Measurements from ENCODE around the gene SCFD2. TPM values are rescaled to one million over a fixed set of nuclear protein-coding genes. Genes with fewer than 3 reads are reported as not detected.
A peak's percentile ranks its signal among the peaks of the same experiment; 100 is the strongest.
"Not testable (repeated sequence)": the region's sequence is repeated elsewhere in the genome, so short reads cannot be mapped to it uniquely, and the experiment has no call there.

SCFD2 gene
- 10 to 100 TPM; 25.1 to 27.2 TPM for total RNA-seq

GRCh38 chr4:53365486-53366300 lies at the start of gene SCFD2:
Gene SCFD2 (minus strand): TSS chr4:53366061.
- Mint-ChIP-seq H3K4me3 (peak within 1 kb of the TSS; percentile 94), H3K36me3 (ENCODE audit: low read depth) (peaks cover 15% of the 10 kb centered on the region), H3K27ac (peak within 1 kb of the TSS; percentile 93), H3K27me3 (ENCODE audit: low read depth) (peaks cover 8% of the 10 kb centered on the region), H3K9me3 (ENCODE audit: insufficient read depth) (no peaks in the 10 kb centered on the region), H3K4me1 (ENCODE audit: low read depth) (peaks cover 35% of the 10 kb centered on the region)
- ChIA-PET CTCF (interaction anchor here (1.1 to 1.2 kb wide), 2 partner anchors 11 to 35 kb away, joined by 3 to 4 read pairs; no protein-coding TSS in a partner anchor), POLR2A (interaction anchor here (1.0 to 3.3 kb wide), 2 partner anchors 9 to 12 kb away, joined by 4 to 21 read pairs; partner anchors contain the start of gene FIP1L1)
- DNase-seq: peak; percentile 98
- ATAC-seq: peak; percentile 98

DNA sequence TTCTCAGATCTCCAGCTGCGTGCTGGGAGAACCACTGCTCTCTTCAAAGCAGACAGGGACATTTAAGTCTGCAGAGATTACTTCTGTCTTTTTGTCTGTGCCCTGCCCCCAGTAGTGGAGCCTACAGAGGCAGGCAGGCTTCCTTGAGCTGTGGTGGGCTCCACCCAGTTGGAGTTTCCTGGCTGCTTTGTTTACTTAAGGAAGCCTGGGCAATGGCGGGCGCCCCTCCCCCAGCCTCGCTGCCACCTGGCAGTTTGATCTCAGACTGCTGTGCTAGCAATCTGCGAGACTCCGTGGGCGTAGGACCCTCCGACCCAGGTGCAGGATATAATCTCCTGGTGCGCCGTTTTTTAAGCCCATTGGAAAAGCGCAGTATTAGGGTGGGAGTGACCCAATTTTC lies 43.6 kb upstream of the SCFD2 start:
- H3K4me3 Mint-ChIP-seq; H3K27ac Mint-ChIP-seq; H3K27me3 Mint-ChIP-seq (ENCODE audit: low read depth); CTCF ChIA-PET; ATAC-seq; DNase-seq; POLR2A ChIA-PET; H3K9me3 Mint-ChIP-seq (ENCODE audit: insufficient read depth): not testable (repeated sequence)
- Mint-ChIP-seq H3K4me1 (ENCODE audit: low read depth) (peaks cover 21% of the 10 kb centered on the region), H3K36me3 (ENCODE audit: low read depth) (peaks cover 48% of the 10 kb centered on the region)

DNA sequence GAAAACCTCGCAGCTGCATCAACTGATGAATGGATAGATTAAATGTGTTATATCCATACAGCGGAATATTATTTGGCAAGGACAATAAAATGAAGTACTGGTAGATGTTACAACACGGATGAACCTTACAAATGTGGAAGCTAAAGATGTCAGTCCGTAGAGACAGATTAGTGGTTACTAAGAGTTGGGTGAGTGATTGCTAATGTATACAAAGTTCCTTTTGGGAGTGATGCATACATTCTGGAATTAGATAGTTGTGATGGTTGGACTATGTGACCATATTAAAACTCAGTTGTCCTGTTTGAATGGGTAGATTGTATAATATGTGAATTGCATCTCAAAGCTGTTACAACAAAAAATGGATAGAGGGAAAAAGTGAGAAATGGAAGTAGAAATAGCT lies 14.4 kb upstream of the SCFD2 start:
- ATAC-seq (no peak), DNase-seq (no peak)
- Mint-ChIP-seq H3K4me3 (no peak overlapping the region), H3K9me3 (ENCODE audit: insufficient read depth) (no peaks in the 10 kb centered on the region), H3K27ac (no peak overlapping the region), H3K4me1 (ENCODE audit: low read depth) (peaks cover 37% of the 10 kb centered on the region), H3K36me3 (ENCODE audit: low read depth) (peaks cover 31% of the 10 kb centered on the region), H3K27me3 (ENCODE audit: low read depth) (peaks cover under 1% of the 10 kb centered on the region)
- CTCF ChIA-PET: no interaction called here
- POLR2A ChIA-PET: no interaction called here

GRCh38 chr4:53378171-53378482 lies 12.3 kb upstream of the SCFD2 start:
- ChIA-PET POLR2A (interaction anchor here (3.0 kb wide), 1 partner anchor 11 kb away, joined by 21 read pairs; the partner anchor contains the start of gene SCFD2), CTCF (interaction anchor here (1.0 to 1.4 kb wide), 4 partner anchors 9 to 856 kb away, joined by 3 to 4 read pairs (median 3); no protein-coding TSS in a partner anchor)
- peak overlapping the region; percentile 99 for H3K27ac Mint-ChIP-seq
- peaks cover 22% of the 10 kb centered on the region for H3K36me3 Mint-ChIP-seq (ENCODE audit: low read depth)
- DNase-seq (no peak), ATAC-seq (no peak)
- H3K4me1 Mint-ChIP-seq (ENCODE audit: low read depth): peaks cover 37% of the 10 kb centered on the region
- peaks cover 8% of the 10 kb centered on the region for H3K27me3 Mint-ChIP-seq (ENCODE audit: low read depth)
- H3K4me3 Mint-ChIP-seq: peak overlapping the region; percentile 99
- no peaks in the 10 kb centered on the region for H3K9me3 Mint-ChIP-seq (ENCODE audit: insufficient read depth)

GRCh38 chr4:53377319-53378170 lies 11.7 kb upstream of the SCFD2 start, which contains the start of gene FIP1L1:
Gene FIP1L1 (plus strand): TSS chr4:53377641. CDS start chr4:53377839, 198 bp downstream.
- H3K9me3 Mint-ChIP-seq (ENCODE audit: insufficient read depth): no peaks in the 10 kb centered on the region
- ChIA-PET POLR2A (interaction anchor here (0.8 to 3.0 kb wide), 2 partner anchors 11 to 666 kb away, joined by 3 to 21 read pairs; partner anchors contain the start of gene SCFD2), CTCF (interaction anchor here (1.0 to 1.4 kb wide), 4 partner anchors 8 to 856 kb away, joined by 3 to 4 read pairs (median 3); no protein-coding TSS in a partner anchor)
- H3K4me1 Mint-ChIP-seq (ENCODE audit: low read depth): peaks cover 37% of the 10 kb centered on the region
- peak within 1 kb of the TSS; percentile 99 for H3K27ac Mint-ChIP-seq
- peaks cover 19% of the 10 kb centered on the region for H3K36me3 Mint-ChIP-seq (ENCODE audit: low read depth)
- peak within 1 kb of the TSS; percentile 99 for H3K4me3 Mint-ChIP-seq
- ATAC-seq (peak; percentile 98), DNase-seq (peak; percentile 95)
- peaks cover 8% of the 10 kb centered on the region for H3K27me3 Mint-ChIP-seq (ENCODE audit: low read depth)

- CTCF ChIA-PET: interaction anchor here (1.0 to 1.4 kb wide), 5 partner anchors 8 to 857 kb away, joined by 3 to 4 read pairs (median 3); partner anchors contain the start of gene SCFD2
- peak overlapping the region; percentile 99 for H3K4me3 Mint-ChIP-seq
- POLR2A ChIA-PET: interaction anchor here (0.8 to 3.0 kb wide), 2 partner anchors 10 to 665 kb away, joined by 3 to 21 read pairs; partner anchors contain the start of gene SCFD2
Measured at GRCh38 chr4:53376900-53377299, 11.0 kb upstream of the SCFD2 start.

DNA sequence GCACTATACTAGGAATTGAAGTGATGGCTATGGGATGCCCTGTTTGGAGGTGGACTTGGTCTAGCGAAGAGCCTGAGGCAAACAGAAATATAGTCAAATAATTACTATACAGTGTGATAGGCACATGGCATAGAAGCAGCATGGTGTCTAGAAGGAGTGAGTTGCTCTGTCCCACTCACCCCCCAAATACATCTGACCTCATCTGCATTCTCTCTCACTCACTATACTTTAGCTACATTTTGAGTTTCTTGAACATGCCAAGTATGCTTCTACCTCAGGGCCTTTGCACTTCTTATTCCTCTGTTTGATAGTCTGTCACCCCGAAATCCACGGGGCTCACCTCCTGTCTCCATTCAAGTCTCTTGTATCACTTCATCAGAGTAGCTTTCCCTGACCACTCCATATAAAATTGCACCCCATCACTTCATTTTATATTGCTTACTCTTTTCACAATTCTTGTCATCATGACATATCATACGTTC lies 9.0 kb upstream of the SCFD2 start:
- Mint-ChIP-seq H3K27me3 (ENCODE audit: low read depth) (peaks cover 14% of the 10 kb centered on the region), H3K9me3 (ENCODE audit: insufficient read depth) (no peaks in the 10 kb centered on the region), H3K36me3 (ENCODE audit: low read depth) (peaks cover 7% of the 10 kb centered on the region), H3K4me3 (no peak overlapping the region), H3K4me1 (ENCODE audit: low read depth) (peaks cover 21% of the 10 kb centered on the region), H3K27ac (no peak overlapping the region)
- DNase-seq (no peak), ATAC-seq (no peak)
- ChIA-PET CTCF (no interaction called here), POLR2A (interaction anchor here (1.2 kb wide), 1 partner anchor 9 kb away, joined by 4 read pairs; the partner anchor contains the start of gene SCFD2)

More at GRCh38 chr4:53376900-53377299, 11.0 kb upstream of the SCFD2 start:
- peaks cover 14% of the 10 kb centered on the region for H3K36me3 Mint-ChIP-seq (ENCODE audit: low read depth)
- peak overlapping the region; percentile 99 for H3K27ac Mint-ChIP-seq
- peaks cover 32% of the 10 kb centered on the region for H3K4me1 Mint-ChIP-seq (ENCODE audit: low read depth)
- H3K27me3 Mint-ChIP-seq (ENCODE audit: low read depth): peaks cover 8% of the 10 kb centered on the region
- no peak for DNase-seq
- no peaks in the 10 kb centered on the region for H3K9me3 Mint-ChIP-seq (ENCODE audit: insufficient read depth)
- no peak for ATAC-seq

DNA sequence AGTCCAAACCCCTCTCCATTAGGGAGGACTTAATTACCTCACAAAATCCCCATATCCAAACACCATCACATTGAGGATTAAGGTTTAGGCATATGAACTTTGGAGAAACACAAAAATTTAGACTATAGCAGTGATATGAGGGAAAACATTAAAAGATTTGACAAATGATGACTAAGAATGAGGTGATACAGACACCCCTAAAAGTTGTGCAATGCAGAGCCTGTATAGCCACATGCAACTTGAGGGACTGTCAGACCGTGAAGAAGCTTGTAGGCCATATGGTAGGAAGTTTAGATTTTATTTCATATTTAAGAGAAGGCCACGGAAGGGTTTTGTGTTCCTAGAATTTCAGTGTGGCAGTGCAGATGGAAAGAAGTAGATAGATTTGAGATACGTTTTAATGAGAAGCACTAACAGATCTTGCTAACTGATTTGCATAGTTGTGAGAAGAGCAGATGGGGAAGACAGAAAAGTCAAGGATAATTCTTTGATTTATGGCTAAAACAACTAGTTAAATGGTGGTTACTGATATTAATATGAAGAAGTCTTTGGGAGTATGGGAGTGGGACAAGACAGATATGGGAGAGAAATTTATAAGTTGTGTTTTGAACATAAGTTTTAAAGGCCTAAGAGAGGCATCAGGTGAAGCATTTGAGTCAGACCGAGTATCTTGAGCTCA lies 6.1 kb upstream of the SCFD2 start:
- H3K4me1 Mint-ChIP-seq (ENCODE audit: low read depth): peaks cover 6% of the 10 kb centered on the region
- no peak overlapping the region for H3K27ac Mint-ChIP-seq
- H3K36me3 Mint-ChIP-seq (ENCODE audit: low read depth): no peaks in the 10 kb centered on the region
- H3K4me3 Mint-ChIP-seq: no peak overlapping the region
- peaks cover 18% of the 10 kb centered on the region for H3K27me3 Mint-ChIP-seq (ENCODE audit: low read depth)
- ChIA-PET CTCF (no interaction called here), POLR2A (no interaction called here)
- ATAC-seq (no peak), DNase-seq (no peak)
- no peaks in the 10 kb centered on the region for H3K9me3 Mint-ChIP-seq (ENCODE audit: insufficient read depth)

- no peaks in the 10 kb centered on the region for H3K36me3 Mint-ChIP-seq (ENCODE audit: low read depth)
- peaks cover 10% of the 10 kb centered on the region for H3K4me1 Mint-ChIP-seq (ENCODE audit: low read depth)
- ATAC-seq (no peak), DNase-seq (no peak)
- no peaks in the 10 kb centered on the region for H3K9me3 Mint-ChIP-seq (ENCODE audit: insufficient read depth)
- ChIA-PET CTCF (no interaction called here), POLR2A (interaction anchor here (0.6 to 0.7 kb wide), 2 partner anchors 73 to 709 kb away, joined by 3 read pairs; no protein-coding TSS in a partner anchor)
- H3K4me3 Mint-ChIP-seq: no peak overlapping the region
- peaks cover 18% of the 10 kb centered on the region for H3K27me3 Mint-ChIP-seq (ENCODE audit: low read depth)
- H3K27ac Mint-ChIP-seq: no peak overlapping the region
Measured at GRCh38 chr4:53371049-53371448, 5.2 kb upstream of the SCFD2 start.

- Mint-ChIP-seq H3K27me3 (ENCODE audit: low read depth) (peaks cover 10% of the 10 kb centered on the region), H3K36me3 (ENCODE audit: low read depth) (peaks cover 7% of the 10 kb centered on the region), H3K4me3 (no peak overlapping the region), H3K9me3 (ENCODE audit: insufficient read depth) (no peaks in the 10 kb centered on the region), H3K27ac (no peak overlapping the region), H3K4me1 (ENCODE audit: low read depth) (peaks cover 21% of the 10 kb centered on the region)
- ChIA-PET CTCF (no interaction called here), POLR2A (interaction anchor here (3.3 kb wide), 1 partner anchor 10 kb away, joined by 21 read pairs; the partner anchor contains the start of gene FIP1L1)
- ATAC-seq: no peak
- DNase-seq: no peak
Measured at GRCh38 chr4:53367721-53368120, 1.9 kb upstream of the SCFD2 start.

DNA sequence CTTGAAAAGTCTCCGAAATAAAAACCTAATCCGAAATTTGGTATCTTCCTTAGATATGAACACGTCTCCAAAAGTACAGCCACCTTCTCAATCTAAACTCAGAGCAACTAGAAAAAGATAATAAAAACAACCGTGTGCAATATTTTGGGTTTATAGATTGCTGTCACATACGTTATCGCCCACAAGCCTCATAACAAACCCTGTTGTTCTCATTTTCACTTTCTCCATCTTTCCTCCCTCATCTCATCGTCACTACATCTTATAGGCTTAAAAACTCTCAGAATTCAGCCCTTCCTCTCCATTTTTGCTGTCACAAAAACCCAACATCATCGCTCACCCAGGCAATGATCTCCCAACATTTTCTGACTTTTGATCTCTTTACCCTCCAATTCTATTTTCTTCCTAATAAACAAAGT lies 448 bp upstream of the SCFD2 start:
- peaks cover 30% of the 10 kb centered on the region for H3K4me1 Mint-ChIP-seq (ENCODE audit: low read depth)
- CTCF ChIA-PET: interaction anchor here (1.1 to 1.2 kb wide), 2 partner anchors 10 to 34 kb away, joined by 3 to 4 read pairs; no protein-coding TSS in a partner anchor
- H3K27ac Mint-ChIP-seq: peak overlapping the region; percentile 93
- POLR2A ChIA-PET: interaction anchor here (1.0 to 3.3 kb wide), 2 partner anchors 8 to 11 kb away, joined by 4 to 21 read pairs; partner anchors contain the start of gene FIP1L1
- peaks cover 11% of the 10 kb centered on the region for H3K36me3 Mint-ChIP-seq (ENCODE audit: low read depth)
- peak overlapping the region; percentile 94 for H3K4me3 Mint-ChIP-seq
- peaks cover 9% of the 10 kb centered on the region for H3K27me3 Mint-ChIP-seq (ENCODE audit: low read depth)
- no peaks in the 10 kb centered on the region for H3K9me3 Mint-ChIP-seq (ENCODE audit: insufficient read depth)
- DNase-seq (no peak), ATAC-seq (peak; percentile 26)

Data from activated CD8-positive, alpha-beta T cell treated with anti-CD3 and anti-CD28 coated beads, Interleukin-2, amount 10 ng/mL, durations not matched to agents 7 days and 5 days (primary cell).